ENCODE measurements around the gene SORT1.

Gene SORT1

GRCh38 chr1:109262231-109263055, 135.3 kb downstream of the SORT1 start:
- TF ChIP-seq TCF4 (CRISPR knock-in tag; IDR thresholded peaks at IDR 0.05; ENCODE audit: borderline replicate concordance) (no peak), CSDC2 (CRISPR knock-in tag; IDR thresholded peaks at IDR 0.05) (no peak), ESRRG (CRISPR knock-in tag; IDR thresholded peaks at IDR 0.05) (no peak), CSRNP3 (CRISPR knock-in tag; IDR thresholded peaks at IDR 0.05) (no peak), SNAI2 (CRISPR knock-in tag; IDR thresholded peaks at IDR 0.05) (no peak), TSHZ2 (CRISPR knock-in tag; IDR thresholded peaks at IDR 0.05) (no peak), PATZ1 (CRISPR knock-in tag; IDR thresholded peaks at IDR 0.05; ENCODE audit: borderline replicate concordance) (no peak), ZNF565 (CRISPR knock-in tag; conservative IDR thresholded peaks at IDR 0.05; ENCODE audit: low read depth) (no peak), POU6F1 (CRISPR knock-in tag; IDR thresholded peaks at IDR 0.05; ENCODE audit: borderline replicate concordance, low read depth) (no peak), ARNTL (CRISPR knock-in tag; IDR thresholded peaks at IDR 0.05; ENCODE audit: borderline replicate concordance, low read depth) (no peak), RARB (CRISPR knock-in tag; IDR thresholded peaks at IDR 0.05) (no peak), ZNF8 (CRISPR knock-in tag; IDR thresholded peaks at IDR 0.05) (no peak), ISL1 (CRISPR knock-in tag; IDR thresholded peaks at IDR 0.05) (no peak), ZFP30 (CRISPR knock-in tag; IDR thresholded peaks at IDR 0.05) (no peak), OSR1 (CRISPR knock-in tag; IDR thresholded peaks at IDR 0.05) (no peak), BACH2 (CRISPR knock-in tag; IDR thresholded peaks at IDR 0.05; ENCODE audit: borderline replicate concordance) (no peak)
- no peak for ATAC-seq

- ATAC-seq: no peak
Measured at GRCh38 chr1:109261578-109261977, 136.1 kb downstream of the SORT1 start.

More at GRCh38 chr1:109261578-109261977, 136.1 kb downstream of the SORT1 start:
- TF ChIP-seq ZNF70 (CRISPR knock-in tag; IDR thresholded peaks at IDR 0.05) (no peak), OSR1 (CRISPR knock-in tag; IDR thresholded peaks at IDR 0.05) (no peak), TSHZ2 (CRISPR knock-in tag; IDR thresholded peaks at IDR 0.05) (no peak), GLIS3 (CRISPR knock-in tag; IDR thresholded peaks at IDR 0.05) (no peak), PPARA (CRISPR knock-in tag; IDR thresholded peaks at IDR 0.05; ENCODE audit: borderline replicate concordance) (no peak), POU6F1 (CRISPR knock-in tag; IDR thresholded peaks at IDR 0.05; ENCODE audit: borderline replicate concordance, low read depth) (no peak), ESRRG (CRISPR knock-in tag; IDR thresholded peaks at IDR 0.05) (no peak), ARNTL (CRISPR knock-in tag; IDR thresholded peaks at IDR 0.05; ENCODE audit: borderline replicate concordance, low read depth) (no peak), CREB5 (CRISPR knock-in tag; IDR thresholded peaks at IDR 0.05; ENCODE audit: low read depth) (no peak)

Data from SK-N-SH treated with all-trans-retinoic acid at 6 μM for 48 hours (cell line).